ENCODE data around the gene PFKL.

GRCh38 chr21:44325386-44326271 lies 25.8 kb downstream of the PFKL start:
- no peak for TF ChIP-seq CREM (CRISPR knock-in tag; IDR thresholded peaks at IDR 0.05)
- no peak for TF ChIP-seq CTCF (IDR thresholded peaks at IDR 0.05)
- TF ChIP-seq IRF2 (CRISPR knock-in tag; IDR thresholded peaks at IDR 0.05; ENCODE audit: borderline replicate concordance, low read depth): no peak
- TF ChIP-seq NR1H2 (CRISPR knock-in tag; IDR thresholded peaks at IDR 0.05): no peak
- no peak for TF ChIP-seq CREB1 (CRISPR knock-in tag; IDR thresholded peaks at IDR 0.05)
- no peak for TF ChIP-seq PRDM15 (CRISPR knock-in tag; IDR thresholded peaks at IDR 0.05)
- TF ChIP-seq ZBTB21 (CRISPR knock-in tag; IDR thresholded peaks at IDR 0.05; ENCODE audit: borderline replicate concordance): no peak

Measured in WTC11 (cell line).